T-helper 2 cell treated with Interferon-gamma antibody and Interleukin-4, amounts not matched to agents 5 μg/mL and 100 μg/mL, for 36 hours (primary cell): ENCODE measurements around the gene ZCCHC7.

Source experiments
- DNase-seq: peaks from one replicate; pipeline ENCODE4 v3.0.0; 2021; ENCODE audit warnings: low spot score
- H3K27ac Mint-ChIP-seq: one replicate; pipeline ENCODE4 v1.8.0; 2021; ENCODE audit warnings: mild to moderate bottlenecking, mixed read lengths
- H3K27me3 Mint-ChIP-seq: one replicate; pipeline ENCODE4 v1.8.0; 2021; ENCODE audit warnings: low read depth, mixed read lengths
- H3K36me3 Mint-ChIP-seq: one replicate; pipeline ENCODE4 v1.8.0; 2021; ENCODE audit warnings: low read depth, mixed read lengths
- H3K4me1 Mint-ChIP-seq: one replicate; pipeline ENCODE4 v1.8.0; 2021; ENCODE audit warnings: low read depth, mixed read lengths
- H3K4me3 Mint-ChIP-seq: one replicate; pipeline ENCODE4 v1.8.0; 2022; ENCODE audit warnings: mild to moderate bottlenecking, moderate library complexity, mixed read lengths
- H3K9me3 Mint-ChIP-seq: one replicate; pipeline ENCODE4 v1.8.0; 2021; ENCODE audit warnings: mixed read lengths

The ZCCHC7 gene

GRCh38 chr9:37377688-37378612 is 257.6 kb downstream of the ZCCHC7 start:
- Mint-ChIP-seq H3K27me3 (peaks cover 8% of the 10 kb centered on the region), H3K4me1 (peaks cover 2% of the 10 kb centered on the region), H3K36me3 (no peaks in the 10 kb centered on the region), H3K4me3 (no peak overlapping the region), H3K27ac (no peak overlapping the region), H3K9me3 (no peaks in the 10 kb centered on the region)
- DNase-seq: no peak

- peaks cover 8% of the 10 kb centered on the region for H3K27me3 Mint-ChIP-seq
- no peaks in the 10 kb centered on the region for H3K36me3 Mint-ChIP-seq
- no peaks in the 10 kb centered on the region for H3K9me3 Mint-ChIP-seq
- DNase-seq: no peak
- H3K27ac Mint-ChIP-seq: no peak overlapping the region
- peaks cover 2% of the 10 kb centered on the region for H3K4me1 Mint-ChIP-seq
- no peak overlapping the region for H3K4me3 Mint-ChIP-seq
Observed at GRCh38 chr9:37378613-37379004, 258.2 kb downstream of the ZCCHC7 start.

GRCh38 chr9:37379835-37380234 is 259.5 kb downstream of the ZCCHC7 start:
- Mint-ChIP-seq H3K4me3 (no peak overlapping the region), H3K9me3 (no peaks in the 10 kb centered on the region), H3K27ac (no peak overlapping the region), H3K4me1 (peaks cover 2% of the 10 kb centered on the region), H3K27me3 (peaks cover 10% of the 10 kb centered on the region), H3K36me3 (no peaks in the 10 kb centered on the region)
- no peak for DNase-seq

- Mint-ChIP-seq H3K4me1 (no peaks in the 10 kb centered on the region), H3K27me3 (peaks cover 7% of the 10 kb centered on the region), H3K36me3 (no peaks in the 10 kb centered on the region), H3K9me3 (no peaks in the 10 kb centered on the region), H3K27ac (no peak overlapping the region), H3K4me3 (no peak overlapping the region)
- DNase-seq: no peak
Observed at GRCh38 chr9:37380570-37380969, 260.2 kb downstream of the ZCCHC7 start.

GRCh38 chr9:37381094-37381741 is 260.8 kb downstream of the ZCCHC7 start:
- DNase-seq: no peak
- Mint-ChIP-seq H3K9me3 (no peaks in the 10 kb centered on the region), H3K27me3 (peaks cover 7% of the 10 kb centered on the region), H3K4me1 (no peaks in the 10 kb centered on the region), H3K27ac (no peak overlapping the region), H3K36me3 (no peaks in the 10 kb centered on the region), H3K4me3 (no peak overlapping the region)

GRCh38 chr9:37382161-37382981 is 262.0 kb downstream of the ZCCHC7 start:
- no peak for DNase-seq
- H3K9me3 Mint-ChIP-seq: no peaks in the 10 kb centered on the region
- no peaks in the 10 kb centered on the region for H3K4me1 Mint-ChIP-seq
- H3K27ac Mint-ChIP-seq: no peak overlapping the region
- H3K36me3 Mint-ChIP-seq: no peaks in the 10 kb centered on the region
- H3K4me3 Mint-ChIP-seq: no peak overlapping the region
- H3K27me3 Mint-ChIP-seq: peaks cover 7% of the 10 kb centered on the region

GRCh38 chr9:37382982-37383357 is 262.6 kb downstream of the ZCCHC7 start:
- Mint-ChIP-seq H3K27ac (no peak overlapping the region), H3K4me1 (no peaks in the 10 kb centered on the region), H3K4me3 (no peak overlapping the region), H3K9me3 (no peaks in the 10 kb centered on the region), H3K36me3 (no peaks in the 10 kb centered on the region), H3K27me3 (peaks cover 7% of the 10 kb centered on the region)
- no peak for DNase-seq

- Mint-ChIP-seq H3K27ac (no peak overlapping the region), H3K9me3 (no peaks in the 10 kb centered on the region), H3K4me1 (no peaks in the 10 kb centered on the region)
Observed at GRCh38 chr9:37383393-37383792, 263.0 kb downstream of the ZCCHC7 start.

GRCh38 chr9:37383876-37384746 is 263.7 kb downstream of the ZCCHC7 start:
- peaks cover 7% of the 10 kb centered on the region for H3K27me3 Mint-ChIP-seq
- no peak for DNase-seq
- H3K27ac Mint-ChIP-seq: no peak overlapping the region
- H3K4me3 Mint-ChIP-seq: no peak overlapping the region
- no peaks in the 10 kb centered on the region for H3K36me3 Mint-ChIP-seq
- no peaks in the 10 kb centered on the region for H3K9me3 Mint-ChIP-seq
- no peaks in the 10 kb centered on the region for H3K4me1 Mint-ChIP-seq

More at GRCh38 chr9:37383393-37383792, 263.0 kb downstream of the ZCCHC7 start:
- Mint-ChIP-seq H3K27me3 (peaks cover 7% of the 10 kb centered on the region), H3K4me3 (no peak overlapping the region), H3K36me3 (no peaks in the 10 kb centered on the region)
- no peak for DNase-seq

GRCh38 chr9:37385286-37385685 is 264.9 kb downstream of the ZCCHC7 start:
- Mint-ChIP-seq H3K27ac (no peak overlapping the region), H3K27me3 (peaks cover 3% of the 10 kb centered on the region), H3K4me3 (no peak overlapping the region), H3K9me3 (no peaks in the 10 kb centered on the region), H3K36me3 (no peaks in the 10 kb centered on the region), H3K4me1 (no peaks in the 10 kb centered on the region)
- no peak for DNase-seq

- no peak for DNase-seq
- peaks cover 3% of the 10 kb centered on the region for H3K4me1 Mint-ChIP-seq
- no peak overlapping the region for H3K27ac Mint-ChIP-seq
- H3K27me3 Mint-ChIP-seq: peaks cover 3% of the 10 kb centered on the region
- no peak overlapping the region for H3K4me3 Mint-ChIP-seq
- H3K36me3 Mint-ChIP-seq: no peaks in the 10 kb centered on the region
- H3K9me3 Mint-ChIP-seq: no peaks in the 10 kb centered on the region
Observed at GRCh38 chr9:37386988-37387387, 266.6 kb downstream of the ZCCHC7 start.

GRCh38 chr9:37390759-37391158 is 270.4 kb downstream of the ZCCHC7 start:
- Mint-ChIP-seq H3K36me3 (no peaks in the 10 kb centered on the region), H3K4me1 (peaks cover 3% of the 10 kb centered on the region), H3K27me3 (no peaks in the 10 kb centered on the region), H3K9me3 (no peaks in the 10 kb centered on the region), H3K27ac (no peak overlapping the region), H3K4me3 (no peak overlapping the region)
- no peak for DNase-seq

- H3K27me3 Mint-ChIP-seq: no peaks in the 10 kb centered on the region
Observed at GRCh38 chr9:37392272-37392671, 271.9 kb downstream of the ZCCHC7 start.

More at GRCh38 chr9:37392272-37392671, 271.9 kb downstream of the ZCCHC7 start:
- peaks cover 3% of the 10 kb centered on the region for H3K4me1 Mint-ChIP-seq
- no peaks in the 10 kb centered on the region for H3K9me3 Mint-ChIP-seq
- DNase-seq: no peak
- H3K27ac Mint-ChIP-seq: no peak overlapping the region
- H3K4me3 Mint-ChIP-seq: no peak overlapping the region
- no peaks in the 10 kb centered on the region for H3K36me3 Mint-ChIP-seq
